ELF-1 (cell line): ENCODE measurements around the gene DDX59.

Source experiments
- DNase-seq: peaks from one replicate; pipeline ENCODE4 v3.0.0-alpha.2; 2016; ENCODE audit warnings: low read depth, low spot score

DDX59 gene

DNA sequence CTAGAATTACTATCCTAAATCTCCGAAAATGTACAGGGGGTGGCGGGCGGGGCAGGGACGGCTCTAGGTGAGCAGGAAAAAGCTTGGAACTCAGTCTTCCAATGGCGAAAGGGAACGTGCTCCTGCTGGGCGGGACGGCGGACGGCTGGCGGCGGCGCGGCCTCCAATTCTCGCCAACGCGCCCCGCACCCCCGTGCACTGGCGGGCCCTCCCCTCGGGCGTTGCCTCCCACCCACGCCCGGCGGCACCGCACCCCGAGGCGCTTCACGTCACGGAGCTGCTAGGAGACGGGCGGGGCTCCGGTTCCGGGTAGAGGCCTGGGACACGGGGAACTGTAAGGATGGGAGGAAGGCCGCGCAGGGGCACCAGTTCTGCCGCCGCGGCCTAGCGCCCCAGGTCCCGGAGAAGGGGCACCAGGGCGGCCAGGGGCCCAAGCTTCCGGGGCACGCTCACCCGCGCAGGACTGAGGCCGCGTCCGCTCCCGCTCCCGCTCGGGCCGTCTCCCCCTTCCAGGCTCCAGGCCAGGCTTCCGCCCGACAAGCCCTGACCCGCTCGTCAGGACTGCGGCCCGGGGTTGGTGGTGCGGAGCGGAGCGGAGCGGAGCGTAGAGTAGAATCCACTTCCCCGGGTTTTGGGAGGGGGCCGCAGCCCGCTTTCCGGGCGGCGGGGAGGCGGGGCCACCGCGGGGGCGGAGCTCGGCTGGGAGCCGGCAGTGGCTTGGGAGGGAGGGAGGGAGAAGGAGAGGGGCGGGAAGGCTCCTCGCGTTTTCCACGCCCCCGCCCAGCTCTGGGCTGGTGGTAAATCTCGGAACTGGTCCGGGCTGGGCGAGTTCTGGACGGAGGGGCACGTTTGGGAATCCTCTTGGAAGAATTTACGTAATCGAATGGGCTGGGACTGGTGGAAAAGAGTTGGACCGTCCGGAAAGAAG is at the start of gene DDX59:
TSS of gene DDX59 (minus strand) at position 594 of the 928 bp plus-strand sequence. CDS start 3,167 bp downstream, outside the sequence.
- peak; percentile 98 for DNase-seq

DNA sequence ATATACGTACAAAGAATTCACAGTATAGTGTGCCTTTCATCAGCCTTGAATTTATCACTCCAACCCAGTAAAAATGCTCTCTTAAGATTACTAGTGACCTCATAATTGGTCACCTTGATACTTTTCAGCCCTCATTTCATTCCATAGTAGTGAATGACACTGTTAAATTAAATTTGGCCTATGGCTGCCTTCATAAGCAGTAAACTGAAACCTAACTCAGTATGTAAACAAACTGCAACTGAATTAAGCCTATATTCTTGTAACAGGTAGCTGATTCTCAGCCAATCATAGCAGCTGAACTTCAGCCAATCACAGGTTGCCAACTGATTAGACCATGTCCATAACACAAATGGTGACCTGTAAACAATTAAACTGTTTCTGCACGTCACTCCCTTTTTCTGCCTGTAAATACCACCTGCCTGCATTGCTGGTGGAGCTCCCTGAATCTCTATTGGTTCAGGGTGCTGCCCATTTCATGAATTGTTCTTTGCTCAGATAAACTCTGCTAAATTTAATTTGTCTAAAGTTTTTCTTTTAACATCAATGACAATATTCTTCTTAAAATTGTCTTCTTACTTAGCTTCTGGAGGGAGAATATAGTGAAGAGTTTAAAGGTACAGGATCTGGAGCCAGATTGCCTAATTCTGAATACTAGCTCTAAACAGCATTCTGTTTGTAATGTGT is 44.9 kb upstream of the DDX59 start:
- no peak for DNase-seq

DNA sequence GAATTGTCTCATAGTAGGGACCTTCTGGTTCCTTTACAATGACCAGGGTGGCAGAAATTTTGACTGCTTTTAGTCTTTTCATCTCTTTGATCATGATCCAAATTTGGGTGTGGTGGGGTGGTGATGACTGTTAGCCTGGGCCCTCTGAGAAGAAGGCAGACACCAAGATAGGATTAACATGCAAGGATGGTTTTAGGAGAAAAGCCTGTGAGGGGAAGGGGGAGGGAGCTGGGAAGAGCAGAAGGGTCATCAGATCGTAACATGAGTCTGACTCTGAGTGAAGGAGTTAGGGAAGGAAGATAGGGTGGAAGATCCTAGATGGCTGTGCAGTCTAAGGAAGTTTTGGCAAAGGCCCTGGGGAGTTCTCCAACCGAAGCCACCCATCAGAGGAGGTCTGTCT is 40.5 kb upstream of the DDX59 start:
- no peak for DNase-seq

DNA sequence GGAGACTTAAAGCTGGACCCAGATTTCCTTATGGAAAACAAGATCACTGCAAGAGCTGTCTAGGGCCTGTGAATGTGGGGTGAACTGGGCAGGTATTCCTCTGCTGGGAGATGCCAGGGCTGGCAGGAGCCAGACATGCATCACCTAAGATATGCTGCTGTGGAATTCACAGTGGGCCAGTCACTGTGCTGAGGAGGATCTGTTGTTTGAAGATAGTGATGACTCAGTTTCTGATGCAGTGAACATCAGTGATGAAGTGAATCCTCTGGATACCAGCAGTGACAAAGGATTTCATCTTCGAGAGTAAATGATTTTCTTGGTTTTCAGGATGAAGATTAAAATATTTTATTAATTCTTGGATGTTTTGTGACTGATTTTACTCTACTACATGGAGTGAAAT is 39.1 kb upstream of the DDX59 start:
- no peak for DNase-seq

DNA sequence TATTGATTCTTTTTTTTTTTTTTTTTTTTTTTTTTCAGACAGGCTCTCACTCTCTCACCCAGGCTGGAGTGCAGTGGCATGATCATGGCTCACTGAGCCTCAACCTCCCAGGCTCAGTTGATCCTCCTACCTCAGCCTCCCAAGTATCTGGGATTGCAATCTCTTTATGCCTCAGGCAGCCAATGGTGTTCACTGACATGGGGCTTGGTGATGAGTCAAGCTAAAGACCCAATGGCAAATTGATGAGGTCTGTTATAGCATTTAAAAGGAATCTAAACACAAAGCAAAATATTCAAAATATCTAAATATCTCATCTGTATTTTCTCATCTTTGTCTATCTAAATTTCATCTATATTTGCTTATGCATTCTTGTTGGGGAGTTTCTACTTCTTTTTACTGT is 38.5 kb upstream of the DDX59 start:
- no peak for DNase-seq

DNA sequence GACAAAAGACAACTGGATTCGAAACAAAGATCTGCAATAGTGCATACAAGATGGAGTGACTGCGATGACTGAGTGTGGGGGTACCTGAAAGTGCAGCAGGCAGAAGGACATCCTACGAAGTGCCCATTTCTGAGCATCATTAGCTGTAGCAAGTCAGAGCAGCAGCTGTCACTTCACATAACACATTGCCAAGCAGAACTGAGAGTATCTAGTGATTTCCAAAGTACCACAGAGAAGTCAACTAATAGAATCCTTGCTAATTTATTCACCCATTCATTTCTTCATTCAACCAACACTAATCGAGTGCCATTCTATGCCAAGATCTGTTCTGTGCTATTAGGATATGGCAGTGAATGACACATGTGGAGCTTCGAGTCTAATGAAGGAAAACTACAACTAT is 37.4 kb upstream of the DDX59 start:
- no peak for DNase-seq

DNA sequence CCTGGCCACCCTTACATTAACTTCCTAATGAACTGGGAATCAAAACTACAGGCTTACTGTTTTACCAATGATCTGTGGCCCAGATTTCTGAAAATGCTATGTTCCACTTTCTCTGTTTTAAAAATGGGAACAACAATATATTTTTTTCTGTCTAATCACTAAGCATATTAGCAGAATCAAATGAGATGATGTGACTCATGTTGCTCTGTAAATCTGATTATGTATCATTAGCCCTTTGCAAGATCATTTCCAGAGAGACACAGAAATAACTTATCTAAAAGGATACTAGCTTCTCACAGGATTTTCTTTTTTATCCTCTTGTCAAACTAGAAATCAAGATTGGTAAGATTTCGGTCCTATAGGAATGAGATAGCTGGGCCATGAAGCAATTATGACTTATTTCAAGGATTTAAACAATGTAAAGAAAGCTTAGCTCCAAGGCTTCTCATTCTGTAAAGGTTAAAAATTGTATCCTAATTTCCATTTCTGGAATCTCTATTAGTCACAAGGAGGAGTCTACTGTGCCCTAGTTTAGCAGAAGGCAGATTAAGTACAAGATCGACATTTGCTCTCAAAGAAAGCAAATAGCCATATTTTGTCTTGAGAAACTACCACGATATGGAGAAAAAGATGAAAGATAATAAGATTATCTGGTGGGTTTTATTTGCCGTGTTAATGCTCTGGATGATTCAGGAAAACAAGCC is 36.6 kb upstream of the DDX59 start:
- DNase-seq: no peak

DNA sequence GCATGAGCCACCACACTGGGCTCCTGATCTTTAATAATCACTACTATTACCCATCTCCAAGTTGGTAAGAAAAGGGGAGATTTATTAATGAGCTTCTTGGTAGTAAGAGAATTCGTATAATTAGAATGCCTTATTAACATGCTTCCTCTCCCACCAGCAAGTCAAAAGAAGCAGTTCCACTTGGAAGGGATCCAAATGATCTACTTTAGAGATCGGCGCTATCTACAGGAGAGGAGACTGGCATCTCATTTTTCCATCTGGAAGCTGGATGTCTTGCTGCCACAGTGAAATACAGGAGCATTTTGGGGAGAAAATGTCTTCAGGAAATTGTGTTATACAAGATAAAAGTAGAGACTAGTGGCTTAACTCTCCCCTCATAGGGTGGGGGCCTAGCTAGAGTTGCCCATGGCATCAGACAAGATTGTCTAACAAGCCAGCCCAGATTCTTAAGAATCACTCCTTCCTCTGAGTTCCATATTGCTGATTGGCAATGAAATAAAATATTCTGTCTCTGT is 35.3 kb upstream of the DDX59 start:
- DNase-seq: no peak

DNA sequence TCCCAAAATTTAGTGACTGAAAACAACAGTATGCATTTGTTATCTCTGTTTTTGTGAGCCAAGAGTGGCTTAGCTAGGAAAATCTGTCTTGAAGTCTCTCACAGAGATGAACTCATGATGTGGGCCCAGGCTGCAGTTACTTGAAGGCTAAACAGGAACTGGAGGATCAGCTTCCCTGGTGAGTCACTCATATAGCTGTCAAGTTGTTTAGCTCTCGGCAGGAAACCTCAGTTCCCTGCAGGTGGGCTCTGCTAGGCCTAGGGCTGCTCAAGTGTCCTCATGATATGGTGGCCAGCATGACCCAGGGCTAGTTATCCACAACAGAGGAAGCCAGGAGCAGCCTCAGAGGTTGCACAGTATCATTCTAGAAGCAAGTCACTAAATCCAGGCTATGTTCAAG is 30.2 kb upstream of the DDX59 start:
- peak; percentile 43 for DNase-seq

DNA sequence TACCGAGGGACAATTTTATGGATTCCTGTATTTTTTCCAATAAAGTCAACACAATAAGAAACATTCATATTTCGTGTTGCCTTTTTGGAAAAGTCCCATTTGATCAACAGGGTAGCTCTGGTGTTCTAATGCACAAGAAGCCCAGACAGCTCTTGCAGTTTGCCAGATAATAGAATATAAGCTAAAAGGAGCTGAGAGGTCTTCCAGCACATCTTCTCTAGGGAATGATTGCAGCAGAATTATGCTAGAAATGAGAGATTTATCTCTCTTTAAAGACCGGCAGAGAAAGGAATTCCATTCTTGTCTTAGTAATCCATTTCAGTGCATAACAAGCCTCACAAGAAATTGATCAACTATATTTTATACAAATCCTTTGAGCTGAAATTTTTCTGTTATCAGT is 25.0 kb upstream of the DDX59 start:
- DNase-seq: no peak

DNA sequence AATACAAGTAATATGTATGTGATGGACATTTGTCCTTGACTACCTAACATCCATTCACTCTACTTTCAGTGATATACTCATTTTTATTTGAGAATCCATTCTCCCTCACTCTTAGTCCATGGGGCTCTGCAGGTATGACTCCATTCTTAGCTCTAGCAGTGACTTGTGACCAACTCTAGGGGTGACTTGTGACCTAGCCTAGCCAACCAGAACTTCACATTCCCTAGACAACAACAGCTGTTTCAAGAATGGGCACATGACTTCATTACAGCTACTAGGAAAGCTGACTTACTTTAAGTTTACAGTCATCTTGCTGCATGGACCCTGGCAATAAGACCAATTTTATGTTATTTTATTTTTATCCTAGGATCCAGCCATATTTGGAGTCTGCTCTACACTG is 23.6 kb upstream of the DDX59 start:
- DNase-seq: no peak

DNA sequence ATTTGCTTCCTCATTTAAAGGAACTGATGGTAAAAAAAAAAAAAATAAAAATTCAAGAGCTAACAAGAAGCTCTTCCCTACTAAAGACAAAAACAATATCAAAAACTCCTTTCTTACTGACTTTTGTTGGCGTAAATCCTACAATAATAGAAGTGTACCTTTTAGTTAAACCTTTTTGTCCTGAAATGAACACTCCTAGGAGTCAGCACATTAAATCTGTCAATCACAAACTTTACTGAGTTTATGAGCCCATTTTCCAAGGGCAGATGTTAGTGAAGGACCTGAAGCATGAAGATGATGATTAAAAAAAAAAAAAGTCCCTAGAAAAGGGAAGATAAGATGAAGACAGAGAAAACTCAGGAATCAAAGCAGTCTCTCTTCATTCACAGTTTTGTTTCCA is 22.6 kb upstream of the DDX59 start:
- no peak for DNase-seq

DNA sequence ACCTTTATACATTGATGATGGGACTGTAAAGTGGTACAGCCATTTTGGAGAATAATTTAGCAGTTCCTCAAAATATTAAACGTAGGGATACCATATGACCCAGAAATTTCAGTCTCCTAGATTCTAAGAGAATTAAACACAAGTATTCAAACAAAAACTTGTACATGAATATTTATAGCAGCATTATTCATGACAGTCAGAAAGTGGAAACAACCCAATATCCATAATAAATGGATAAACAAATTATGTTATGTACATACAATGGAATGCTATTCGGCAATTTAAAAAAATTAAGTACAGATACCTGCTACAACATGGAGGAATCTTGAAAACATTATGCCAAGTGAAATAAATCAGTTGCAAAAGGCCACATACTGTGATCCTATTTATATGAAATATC is 16.9 kb upstream of the DDX59 start:
- DNase-seq: no peak

DNA sequence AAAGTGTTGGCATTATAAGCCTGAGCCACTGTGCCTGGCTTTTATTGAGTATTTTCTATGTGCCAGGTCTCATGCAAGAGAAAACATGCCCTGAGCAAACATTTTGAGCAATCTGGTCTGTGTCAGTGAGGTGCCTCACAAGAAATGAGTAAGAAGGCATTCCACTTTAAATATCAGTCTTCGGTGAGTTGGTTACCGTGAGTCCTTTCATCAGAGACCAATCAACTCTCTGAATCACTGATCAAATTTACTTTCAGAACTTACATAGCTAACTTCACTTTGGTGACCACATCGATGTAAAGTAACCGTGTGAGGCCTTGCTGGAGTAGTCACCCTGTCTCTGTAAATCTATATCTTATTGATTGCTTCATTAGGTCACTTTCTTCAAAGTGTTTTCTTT is 14.3 kb upstream of the DDX59 start:
- no peak for DNase-seq

DNA sequence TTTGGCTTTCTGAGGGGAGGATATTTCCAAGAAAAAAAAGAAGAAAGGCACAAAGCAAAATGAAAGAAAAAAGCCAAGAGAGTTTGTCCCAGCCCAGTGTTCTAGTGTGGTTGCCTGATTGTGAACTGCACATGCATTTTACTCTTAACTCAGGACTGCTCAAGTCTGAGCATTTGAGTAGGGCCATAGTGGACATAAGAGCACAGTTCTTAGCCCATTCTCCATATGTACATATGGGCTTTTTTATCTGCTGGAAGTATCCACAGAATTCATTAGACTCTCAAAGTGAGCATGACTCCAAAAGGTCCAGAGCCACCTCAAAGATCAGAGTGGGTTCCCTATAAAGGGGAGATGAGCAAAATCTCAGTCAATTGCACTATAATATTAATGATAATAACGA is 13.6 kb upstream of the DDX59 start:
- DNase-seq: no peak

DNA sequence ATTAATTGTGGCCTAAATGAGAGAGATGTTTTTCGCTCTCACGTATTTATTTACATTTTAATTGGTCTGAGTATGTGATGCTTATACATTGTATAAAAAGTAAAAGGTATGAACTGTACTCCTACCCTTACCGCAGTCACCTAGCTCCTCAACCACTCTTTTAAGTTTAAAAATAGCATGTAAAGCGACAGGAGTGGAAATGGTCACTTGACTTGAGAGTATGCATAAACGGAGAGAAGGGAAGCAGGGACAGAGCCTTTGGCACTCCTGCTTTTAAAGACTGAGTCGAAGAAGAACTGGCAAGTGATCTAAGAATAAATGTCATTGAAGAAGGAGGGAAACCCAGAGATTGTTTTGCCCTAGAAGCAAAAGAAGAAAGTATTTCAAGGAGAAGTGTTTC is 11.5 kb upstream of the DDX59 start:
- DNase-seq: no peak

DNA sequence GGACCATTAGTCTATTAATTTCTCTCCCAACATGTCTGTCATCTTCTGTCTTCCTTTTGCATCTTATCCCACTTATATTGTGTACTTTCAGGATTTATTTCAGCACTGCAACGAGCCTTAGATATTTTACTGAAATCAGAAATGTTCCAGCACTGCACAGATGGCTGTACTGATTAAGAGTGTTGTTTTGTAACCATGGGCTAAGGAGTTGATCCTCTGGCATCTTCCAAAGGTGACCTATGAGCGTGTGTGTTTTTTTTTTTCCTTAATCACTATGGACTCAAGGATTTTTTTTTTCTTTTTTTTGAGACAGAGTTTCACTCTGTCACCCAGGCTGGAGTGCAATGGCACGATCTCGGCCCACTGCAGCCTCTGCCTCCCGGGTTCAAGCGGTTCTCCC is 7.1 kb upstream of the DDX59 start:
- DNase-seq: no peak

DNA sequence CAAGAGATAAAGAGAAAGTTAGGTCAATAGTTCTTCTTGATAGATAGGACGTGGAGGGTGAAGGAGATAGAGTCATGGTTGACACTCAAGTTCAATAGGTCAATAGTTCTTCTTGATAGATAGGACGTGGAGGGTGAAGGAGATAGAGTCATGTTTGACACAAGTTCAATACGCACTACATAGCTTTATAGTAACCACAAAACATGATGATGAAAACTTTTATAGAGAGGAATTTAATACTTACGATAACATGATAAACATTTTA is 5.8 kb upstream of the DDX59 start:
- DNase-seq: no peak

DNA sequence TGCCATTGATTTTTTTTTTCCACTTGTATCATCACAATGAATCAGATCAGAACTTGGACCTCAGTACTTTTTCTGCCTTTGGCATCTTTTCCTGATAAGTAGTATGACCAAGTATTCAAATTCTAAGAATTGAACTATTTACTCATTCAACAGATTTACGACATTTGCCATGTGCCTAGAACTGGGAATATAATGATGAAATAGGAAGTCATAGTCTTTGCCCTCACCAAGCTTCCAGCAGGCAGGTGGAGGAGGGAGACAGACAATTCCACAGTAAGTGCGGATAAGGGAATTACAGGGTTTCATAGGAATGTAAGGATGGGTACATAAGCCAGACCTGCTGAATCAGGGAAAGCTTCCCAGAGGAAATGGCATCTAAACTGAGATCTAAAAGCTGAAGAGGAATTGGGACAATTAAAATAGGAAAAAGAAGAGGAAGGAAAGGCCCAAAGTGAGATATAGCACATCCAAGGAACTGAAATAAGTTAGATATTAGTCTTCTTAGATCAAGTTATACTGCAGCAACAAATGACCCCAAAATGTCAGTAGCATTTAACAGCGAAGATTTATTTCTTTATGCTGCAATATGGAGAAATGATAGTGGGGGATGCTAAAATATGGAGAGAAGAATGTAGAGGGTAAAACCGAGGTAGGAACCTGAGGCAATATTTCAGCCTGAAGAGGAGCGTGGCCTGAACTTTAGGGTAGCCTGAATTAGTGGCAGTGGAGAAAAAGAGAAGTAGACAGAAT is 5.3 kb upstream of the DDX59 start:
- DNase-seq: no peak

DNA sequence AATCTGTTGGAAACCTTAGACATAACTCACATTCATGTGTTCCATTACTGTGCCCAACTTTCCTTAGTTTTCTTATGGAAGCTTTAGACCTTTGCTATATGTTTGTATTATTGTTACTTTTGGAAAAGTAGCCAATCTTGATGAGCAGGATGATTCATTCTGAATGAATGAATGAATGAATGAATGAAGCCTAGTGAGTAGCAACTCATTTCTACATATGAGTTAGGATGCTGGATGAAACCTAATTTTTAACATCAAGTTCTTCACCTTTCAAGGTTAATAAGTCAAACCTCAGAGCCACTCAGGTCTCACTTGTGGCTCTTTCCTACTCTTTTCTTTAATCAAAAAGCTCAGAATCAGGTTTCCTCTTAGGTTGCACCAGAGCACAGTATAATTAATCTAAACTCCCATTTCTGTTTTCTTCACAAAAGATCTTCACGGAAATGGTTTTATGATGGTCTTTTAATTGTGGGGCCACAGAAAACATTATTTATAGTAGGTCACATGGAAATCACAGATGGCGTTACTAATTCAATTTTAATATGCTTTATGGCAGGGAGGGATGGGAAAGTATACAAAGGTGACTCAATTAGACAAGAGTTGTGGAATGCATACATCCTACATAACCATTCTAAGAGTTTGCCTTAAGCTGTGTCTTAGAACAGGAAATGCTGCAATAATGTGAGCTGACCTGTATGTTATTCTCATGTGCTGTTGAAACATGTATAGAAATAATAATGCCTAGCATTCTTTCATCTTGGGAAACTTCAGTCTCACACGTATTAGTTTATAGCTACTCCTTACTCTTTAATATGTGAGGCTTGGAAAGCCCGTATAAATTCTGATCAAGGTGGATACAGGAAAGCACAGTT is 4.5 kb upstream of the DDX59 start:
- DNase-seq: no peak

DNA sequence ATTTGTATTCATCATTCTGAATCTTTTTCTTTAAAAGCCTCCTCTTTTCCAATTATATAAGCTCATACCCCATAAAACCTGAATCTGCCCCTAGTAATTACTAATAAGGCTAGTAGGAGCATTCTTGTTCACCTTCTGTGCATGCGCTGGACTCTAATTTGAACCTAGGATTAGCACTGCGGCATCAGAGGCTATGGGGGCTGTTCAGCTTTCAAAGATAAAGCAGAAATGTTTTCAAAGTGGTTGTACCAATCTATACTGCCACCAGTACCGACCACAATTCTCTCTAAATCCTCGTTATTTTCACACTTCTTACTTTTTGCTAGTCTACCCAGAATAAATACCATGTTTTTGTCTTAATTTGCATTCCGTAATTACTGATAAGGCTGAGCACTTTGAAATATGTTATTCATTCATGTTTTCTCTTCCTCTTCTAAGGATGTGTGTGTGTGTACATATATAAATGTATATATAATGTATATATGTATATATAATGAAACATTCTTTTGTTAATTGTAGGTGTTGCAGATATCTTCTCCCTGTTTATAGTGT is 1.6 kb upstream of the DDX59 start:
- no peak for DNase-seq
